Ovary (tissue), 9 donors: ENCODE measurements around the gene IQSEC1. TPM values are rescaled to one million over a fixed set of nuclear protein-coding genes. Genes with fewer than 3 reads are reported as not detected.

Experiments used
- DNase-seq, 5 donors: peaks; one replicate each; pipeline ENCODE4 v3.0.0-alpha.2; 2019 to 2020
- H3K27ac ChIP-seq, 2 donors: fragments of 200-600 bp; one replicate each; pipeline versions ENCODE4 v1.5.1 to v1.8.0; 2019 to 2022
- H3K27me3 ChIP-seq: fragments of 200-600 bp; one replicate; pipeline ENCODE4 v1.8.0; 2022
- H3K36me3 ChIP-seq: fragments of 200-600 bp; sonication (generic); one replicate; pipeline ENCODE4 v1.5.1; 2019
- H3K4me1 ChIP-seq: one replicate; pipeline ENCODE4 v1.8.1; 2013; ENCODE audit warnings: mild to moderate bottlenecking, moderate library complexity; ENCODE audit not compliant: insufficient read depth
- H3K4me3 ChIP-seq: fragments of 200-600 bp; sonication (generic); one replicate; pipeline ENCODE4 v1.5.1; 2017
- H3K9me3 ChIP-seq, 2 donors: fragments of 200-600 bp in 1 of 2; sonication (generic) in 1 of 2; one replicate each; pipeline versions ENCODE4 v1.5.1 to v1.8.1; 2013 to 2019; ENCODE audit warnings: mild to moderate bottlenecking in 1 of 2, moderate library complexity in 1 of 2
- EP300 ChIP-seq: sonication (generic); formaldehyde crosslinking; IDR thresholded peaks from one replicate; pipeline ENCODE4 v1.6.1; 2017; ENCODE audit warnings: antibody characterized with exemption
- POLR2A ChIP-seq: fragments of 450-650 bp; IDR thresholded peaks from one replicate; pipeline ENCODE4 v1.6.1; 2017; ENCODE audit warnings: antibody characterized with exemption, mild to moderate bottlenecking, moderate library complexity
- WGBS, 3 donors: extraction: QIAGEN DNeasy Blood & Tissue Kit in 1 of 3; methylation state at CpG; one replicate each; pipeline versions ENCODE4 v1.1.5 to v1.1.7; 2013 to 2017; 5-methylcytosine and 5-hydroxymethylcytosine counted together
- intact Hi-C, 4 donors: fragments of 100-400 bp; cut with DNase I; formaldehyde crosslinking; loops; one replicate each; pipeline versions ENCODE4 v1.11.0 to v1.15.1; 2022 to 2023
- polyA plus RNA-seq, 2 donors: library from polyadenylated mRNA; stranded (reverse); fragments of 200-250 nt in 1 of 2; fragments of 350-450 nt in 1 of 2; fragmentation: Illumina TruSeq in 1 of 2; extraction: RNeasy Lipid Tissue Mini Kit (QIAGEN cat#74804) in 1 of 2; gene quantifications; one replicate each; pipeline ENCODE4 v1.2.3, GENCODE V29; 2013 to 2014
- total RNA-seq, 7 donors: library from RNA; depleted of rRNA in 2 of 7; stranded (reverse); fragments of >200 nt in 2 of 7; fragmentation: NEBNext Ultra II Directional in 3 of 7; extraction: Animal tissue kit (Norgen Biotek cat#: 25700) in 3 of 7; gene quantifications; one replicate each; pipeline versions ENCODE4 v1.1.0 to v1.2.4, GENCODE V29; 2016 to 2023
- TF ChIP-seq, protein P1 (sequence below), 3 donors: fragments of 450-650 bp in 2 of 3; fragments of 200-600 bp in 1 of 3; IDR thresholded peaks; one replicate each; pipeline versions ENCODE4 v1.5.1 to v1.8.0; 2016 to 2022; ENCODE audit warnings: antibody characterized with exemption in 3 of 3, mild to moderate bottlenecking in 1 of 3
- donor health status: DM: no; HTN: no; CAD: no; lungs with moderate emphysema.
- donor health status: DM: no; HTN: no; CAD: no.
- donor health status: Bipolar disorder and iron deficiency.
- donor health status: DM: yes; HTN: yes; CAD: no.
- donor health status: DM: no; HTN: no; CAD: no.
- donor health status: DM: yes; HTN: yes; CAD: no.

IQSEC1 gene
- total and polyA plus RNA-seq, 9 donors, result 20.9 to 55.4 (median 45.1) TPM

DNA sequence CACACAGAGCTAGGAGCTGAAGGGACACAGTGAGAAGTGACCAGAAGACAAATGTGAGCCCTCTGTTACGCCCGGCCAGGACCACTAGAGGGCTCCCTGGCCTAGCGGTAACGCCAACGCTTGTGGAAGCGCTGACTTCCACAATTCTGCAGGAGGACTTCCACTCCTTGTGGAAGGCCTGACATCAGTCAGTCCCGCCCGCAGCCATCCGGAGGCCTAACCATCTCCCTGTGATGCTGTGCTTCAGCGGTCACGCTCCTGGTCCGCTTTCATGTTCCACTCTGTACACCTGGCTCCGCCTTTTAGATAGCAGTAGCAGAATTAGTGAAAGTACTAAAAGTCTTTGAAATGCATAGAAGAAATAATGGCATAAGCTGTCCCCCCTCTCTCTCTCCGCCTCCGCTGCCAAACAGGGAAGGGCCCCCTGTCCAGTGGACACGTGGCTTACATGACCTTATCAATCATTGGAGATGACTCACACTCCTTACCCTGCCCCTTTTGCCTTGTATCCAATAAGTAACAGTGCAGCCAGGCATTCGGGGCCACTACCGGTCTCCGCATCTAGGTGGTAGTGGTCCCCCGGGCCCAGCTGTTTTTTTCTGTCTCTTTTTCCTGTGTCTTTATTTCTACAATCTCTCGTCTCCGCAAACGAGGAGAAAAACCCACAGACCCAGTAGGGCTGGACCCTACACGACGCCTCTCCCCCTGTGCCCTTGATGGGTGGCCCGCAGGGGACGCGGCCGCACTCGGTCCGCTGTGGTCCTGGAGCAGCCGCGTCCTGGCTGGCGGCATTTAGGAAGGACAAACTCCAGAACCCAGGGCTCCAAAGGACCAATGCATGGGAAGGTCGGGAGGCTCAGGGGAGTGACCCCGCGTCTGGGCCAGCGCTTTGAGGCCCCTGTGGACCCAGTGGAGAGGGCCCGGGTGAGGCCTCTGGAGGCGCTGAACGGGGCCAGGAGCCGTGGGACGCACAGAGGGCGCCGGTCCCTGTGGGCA is 204.9 kb downstream of the IQSEC1 start:
- DNase-seq, result peak; percentile 67 to 86 (median 83)
- H3K4me1 ChIP-seq, result no peaks in the 10 kb centered on the region
- H3K9me3 ChIP-seq, result no peaks in the 10 kb centered on the region
- peak overlapping the region; percentile 5 for H3K4me3 ChIP-seq
- no peak for TF ChIP-seq POLR2A
- TF ChIP-seq, protein P1, sequence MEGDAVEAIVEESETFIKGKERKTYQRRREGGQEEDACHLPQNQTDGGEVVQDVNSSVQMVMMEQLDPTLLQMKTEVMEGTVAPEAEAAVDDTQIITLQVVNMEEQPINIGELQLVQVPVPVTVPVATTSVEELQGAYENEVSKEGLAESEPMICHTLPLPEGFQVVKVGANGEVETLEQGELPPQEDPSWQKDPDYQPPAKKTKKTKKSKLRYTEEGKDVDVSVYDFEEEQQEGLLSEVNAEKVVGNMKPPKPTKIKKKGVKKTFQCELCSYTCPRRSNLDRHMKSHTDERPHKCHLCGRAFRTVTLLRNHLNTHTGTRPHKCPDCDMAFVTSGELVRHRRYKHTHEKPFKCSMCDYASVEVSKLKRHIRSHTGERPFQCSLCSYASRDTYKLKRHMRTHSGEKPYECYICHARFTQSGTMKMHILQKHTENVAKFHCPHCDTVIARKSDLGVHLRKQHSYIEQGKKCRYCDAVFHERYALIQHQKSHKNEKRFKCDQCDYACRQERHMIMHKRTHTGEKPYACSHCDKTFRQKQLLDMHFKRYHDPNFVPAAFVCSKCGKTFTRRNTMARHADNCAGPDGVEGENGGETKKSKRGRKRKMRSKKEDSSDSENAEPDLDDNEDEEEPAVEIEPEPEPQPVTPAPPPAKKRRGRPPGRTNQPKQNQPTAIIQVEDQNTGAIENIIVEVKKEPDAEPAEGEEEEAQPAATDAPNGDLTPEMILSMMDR (IDR thresholded peaks at IDR 0.05), result peak; percentile 39 to 87 (median 79)
- no peaks in the 10 kb centered on the region for H3K27me3 ChIP-seq
- intact Hi-C loops, result loop anchor here in 1 of 4 donors (10.0 kb wide), 1 partner anchor 116 kb away; no protein-coding TSS in a partner anchor
- 42 to 47% (median 43%) methylated on average over 44 to 45 of the region's 45 CpGs for WGBS, 3 donors
- no peaks in the 10 kb centered on the region for H3K36me3 ChIP-seq
- no peak overlapping the region for H3K27ac ChIP-seq

DNA sequence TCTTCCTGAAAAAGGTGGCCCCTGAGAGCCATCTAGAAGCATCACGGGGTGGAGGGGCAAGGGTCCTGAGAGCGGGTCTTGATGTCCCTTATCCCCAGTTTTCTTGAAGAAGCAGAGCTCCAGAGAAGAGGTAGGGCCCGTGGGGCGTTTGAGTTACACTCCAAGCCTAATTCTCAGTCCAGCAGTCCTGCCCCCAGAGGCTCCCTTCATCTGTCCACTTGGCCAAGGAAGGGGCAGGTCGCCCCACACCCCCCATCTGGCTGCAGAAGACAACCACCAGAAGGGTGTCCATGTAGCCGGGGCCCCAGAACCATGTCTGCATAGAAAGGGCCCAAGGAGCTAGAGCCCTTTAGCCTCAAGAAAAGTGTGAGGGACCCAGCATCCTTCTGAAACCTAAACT is 206.4 kb downstream of the IQSEC1 start:
- Histone ChIP-seq H3K27me3 (no peaks in the 10 kb centered on the region), H3K4me1 (no peaks in the 10 kb centered on the region), H3K4me3 (no peak overlapping the region), H3K9me3 (no peaks in the 10 kb centered on the region), H3K36me3 (no peaks in the 10 kb centered on the region), H3K27ac (no peak overlapping the region)
- TF ChIP-seq EP300 (no peak), POLR2A (no peak)
- TF ChIP-seq, protein P1 (IDR thresholded peaks at IDR 0.05), result no peak
- WGBS, 3 donors, result 75 to 80% (median 76%) methylated on average over 6 of the region's 6 CpGs
- DNase-seq, result no peak
- intact Hi-C loops, result loop anchor here in 2 of 4 donors (2.0 to 10.0 kb wide), 2 partner anchors 26 to 118 kb away; no protein-coding TSS in a partner anchor

DNA sequence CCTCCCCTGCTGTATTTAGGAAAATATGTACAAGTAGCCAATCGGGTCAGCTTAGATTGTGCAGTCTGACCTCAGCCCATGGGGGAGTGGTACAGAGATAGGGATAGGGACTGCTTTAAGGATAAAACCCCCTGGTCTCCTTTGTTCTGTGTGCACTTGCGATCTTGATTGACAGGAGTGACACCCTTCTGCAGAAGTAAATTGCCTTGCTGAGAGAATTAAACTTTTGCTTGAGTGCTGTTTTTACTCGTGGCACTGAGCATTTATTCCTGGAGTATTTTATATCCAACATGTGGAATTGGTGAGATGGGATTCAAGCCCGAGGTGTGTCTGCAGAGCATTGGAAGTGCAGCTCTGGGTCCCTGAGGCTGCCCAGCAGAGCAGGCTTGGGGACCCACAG is 208.0 kb downstream of the IQSEC1 start:
- intact Hi-C loops, result loop anchor here in 1 of 4 donors (10.0 kb wide), 1 partner anchor 120 kb away; no protein-coding TSS in a partner anchor
- no peak for DNase-seq
- Histone ChIP-seq H3K4me1 (no peaks in the 10 kb centered on the region), H3K9me3 (no peaks in the 10 kb centered on the region), H3K27me3 (no peaks in the 10 kb centered on the region), H3K27ac (no peak overlapping the region), H3K4me3 (no peak overlapping the region), H3K36me3 (no peaks in the 10 kb centered on the region)
- TF ChIP-seq EP300 (no peak), POLR2A (no peak)
- TF ChIP-seq, protein P1 (IDR thresholded peaks at IDR 0.05), result no peak
- 74 to 84% (median 81%) methylated on average over 4 of the region's 4 CpGs for WGBS, 3 donors

DNA sequence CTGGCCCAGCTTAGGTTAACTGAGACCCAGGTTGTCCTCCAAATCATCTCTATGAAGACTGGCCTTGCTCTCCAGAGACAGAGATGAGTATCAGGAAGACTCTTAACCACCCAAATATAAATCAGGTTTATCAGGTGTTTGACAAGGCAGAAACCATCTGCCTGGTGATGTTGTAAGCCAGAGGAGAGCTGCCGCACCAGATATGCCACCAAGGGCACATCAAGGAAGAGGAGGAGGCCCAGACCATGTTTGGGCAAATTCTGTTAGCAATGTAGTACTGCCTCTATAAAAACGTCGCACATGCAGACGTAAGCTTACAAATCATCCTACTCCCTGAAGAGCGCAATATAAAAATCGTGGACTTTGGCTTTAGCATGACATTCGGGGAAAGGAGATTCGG is 210.8 kb downstream of the IQSEC1 start:
- Histone ChIP-seq H3K9me3 (no peaks in the 10 kb centered on the region), H3K27me3 (no peaks in the 10 kb centered on the region), H3K4me3 (no peak overlapping the region), H3K36me3 (no peaks in the 10 kb centered on the region), H3K27ac (no peak overlapping the region), H3K4me1 (no peaks in the 10 kb centered on the region)
- intact Hi-C loops, result loop anchor here in 1 of 4 donors (10.0 kb wide), 1 partner anchor 122 kb away; no protein-coding TSS in a partner anchor
- DNase-seq, result no peak
- 85 to 86% (median 86%) methylated on average over 8 of the region's 8 CpGs for WGBS, 3 donors
- no peak for TF ChIP-seq POLR2A
- TF ChIP-seq, protein P1 (IDR thresholded peaks at IDR 0.05), result no peak
- no peak for TF ChIP-seq EP300
